ENCODE results near the gene CTSL. TPM values are rescaled to one million over a fixed set of nuclear protein-coding genes. Genes with fewer than 3 reads are reported as not detected.

Gene CTSL
- total and polyA plus RNA-seq, 2 of the 13 experiments (the other 11 are each of a cell fraction or from before 2014, with no cell fraction given) = 78.1 to 113 TPM

- TF ChIP-seq KIAA2018 (CRISPR knock-in tag; IDR thresholded peaks at IDR 0.05; ENCODE audit: borderline replicate concordance) (no peak), ZBTB33 (CRISPR knock-in tag; IDR thresholded peaks at IDR 0.05) (no peak), ZNF530 (CRISPR knock-in tag; IDR thresholded peaks at IDR 0.05; ENCODE audit: low read depth) (no peak), ZNF644 (CRISPR knock-in tag; IDR thresholded peaks at IDR 0.05; ENCODE audit: low read depth) (no peak), PREB (CRISPR knock-in tag; IDR thresholded peaks at IDR 0.05) (no peak), ZMYM3 (CRISPR knock-in tag; IDR thresholded peaks at IDR 0.05) (no peak), CBFB (CRISPR knock-in tag; IDR thresholded peaks at IDR 0.05) (no peak)
Measured at GRCh38 chr9:87696641-87697040, 29.3 kb upstream of the CTSL start (continued).
